ENCODE measurements around the gene KLK10. TPM values are rescaled to one million over a fixed set of nuclear protein-coding genes. Genes with fewer than 3 reads are reported as not detected.

Gene KLK10
- total RNA-seq, 1 experiment from 2014 or later, result 3.2 TPM

DNA sequence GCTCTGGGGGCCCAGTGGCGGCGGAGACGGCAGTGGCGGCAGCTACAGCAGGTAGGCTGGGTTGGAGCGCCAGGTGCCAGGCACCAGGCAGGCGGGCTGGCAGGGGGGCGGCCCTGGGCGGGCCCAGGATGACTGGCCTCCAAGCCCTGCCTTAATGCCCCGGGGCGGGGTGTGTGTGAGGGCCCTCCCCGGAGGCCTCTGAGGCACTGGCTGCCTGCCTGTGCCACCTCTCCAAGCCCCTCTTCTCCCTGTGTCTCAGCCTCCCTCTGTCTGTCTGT lies 7.0 kb upstream of the KLK10 start, which contains the start of gene KLK11:
KLK11 (minus strand) TSS at position 63 of the 278 bp plus-strand sequence. CDS start 985 bp downstream, outside the sequence.
- ChIA-PET CTCF (interaction anchor here (1.0 to 3.1 kb wide), 3 partner anchors 9 to 68 kb away, joined by 3 to 21 read pairs (median 18); partner anchors contain the start of gene KLK13), POLR2A (no interaction called here)
- no peak within 1 kb of the TSS for H3K4me3 Mint-ChIP-seq
- no peaks in the 10 kb centered on the region for H3K36me3 Mint-ChIP-seq
- no peak within 1 kb of the TSS for H3K27ac Mint-ChIP-seq
- H3K4me1 Mint-ChIP-seq, result peaks cover 40% of the 10 kb centered on the region
- H3K27me3 Mint-ChIP-seq (ENCODE audit: low read depth), result no peaks in the 10 kb centered on the region; the same call in 1 of the 2 replicates
- TF ChIP-seq FOXP1 (CRISPR knock-in tag; IDR thresholded peaks at IDR 0.05; ENCODE audit: borderline replicate concordance) (0 out of 2 replicates have a peak, but pooled peaks have one; percentile 2), CREB1 (CRISPR knock-in tag; IDR thresholded peaks at IDR 0.05) (no peak)
- DNase-seq (ENCODE audit: low spot score) (no peak), ATAC-seq (no peak)
- H3K9me3 Mint-ChIP-seq, result peaks cover 6% of the 10 kb centered on the region

DNA sequence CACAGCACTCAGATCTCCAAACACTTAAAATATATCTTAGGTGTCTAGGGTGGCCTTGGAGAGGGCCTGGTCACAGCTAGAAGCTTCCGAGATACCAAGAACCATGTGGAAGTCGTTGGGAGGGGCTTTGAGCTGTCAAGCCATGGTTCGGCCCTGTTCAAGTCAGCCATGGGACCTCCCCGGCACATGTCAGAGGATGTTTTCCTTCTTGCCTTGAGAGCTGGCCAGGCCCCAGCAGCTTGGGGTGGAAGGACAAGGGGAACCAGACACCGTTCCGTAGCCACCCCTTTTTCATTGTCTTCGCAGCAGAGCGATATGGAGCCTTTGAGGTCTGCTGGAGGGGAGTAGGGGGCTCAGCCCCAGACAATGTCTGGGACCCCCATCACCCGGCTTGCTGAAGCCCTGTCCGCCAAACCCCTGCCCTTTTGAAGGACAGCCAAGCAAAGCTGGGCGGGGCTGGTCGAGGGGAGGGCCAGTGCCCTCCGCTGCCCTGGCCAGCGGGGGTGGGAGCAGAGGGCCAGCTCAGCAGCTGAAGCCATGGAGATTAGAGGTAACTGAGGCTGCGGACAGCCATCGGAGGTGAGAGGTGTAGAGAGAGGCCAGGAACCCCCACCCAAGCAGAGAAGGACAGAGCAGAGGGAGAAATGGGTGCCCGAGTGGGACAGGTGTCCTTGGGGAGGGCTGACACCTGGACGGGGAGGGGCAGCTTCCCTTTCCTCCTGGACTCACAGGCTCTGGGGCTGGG lies 6.5 kb upstream of the KLK10 start:
- CTCF ChIA-PET, result interaction anchor here (0.5 to 3.1 kb wide), 7 partner anchors 9 to 194 kb away, joined by 3 to 21 read pairs (median 3); partner anchors contain the start of gene KLK13
- peaks cover under 1% of the 10 kb centered on the region; the same call in 1 of the 2 replicates for H3K27me3 Mint-ChIP-seq (ENCODE audit: low read depth)

DNA sequence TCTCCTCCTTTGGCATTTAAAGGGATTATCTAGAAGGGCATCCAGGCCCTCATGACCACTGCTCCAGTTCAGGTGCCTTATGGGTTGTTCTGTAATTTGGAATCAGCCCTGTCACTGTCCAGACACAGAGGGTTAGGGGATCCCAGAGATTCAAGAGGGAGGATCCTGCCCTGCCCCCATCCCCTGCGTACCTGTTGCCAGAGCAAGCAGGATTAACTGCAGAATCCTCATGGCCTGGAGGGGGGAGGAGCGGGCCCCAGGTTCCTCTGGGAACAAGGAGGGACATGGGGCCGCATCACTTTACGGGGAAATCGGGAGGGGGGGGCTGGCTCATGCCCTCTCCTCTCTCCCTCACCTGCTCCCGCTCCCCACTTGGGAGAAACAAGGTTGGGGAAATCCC lies 5.9 kb upstream of the KLK10 start:
- H3K36me3 Mint-ChIP-seq, result no peaks in the 10 kb centered on the region
- no peak for ATAC-seq
- DNase-seq (ENCODE audit: low spot score), result no peak
- ChIA-PET POLR2A (no interaction called here), CTCF (interaction anchor here (0.8 to 3.1 kb wide), 6 partner anchors 8 to 104 kb away, joined by 3 to 21 read pairs (median 3); partner anchors contain the start of gene KLK13)
- H3K9me3 Mint-ChIP-seq, result peaks cover 6% of the 10 kb centered on the region
- peaks cover 6% of the 10 kb centered on the region for H3K27me3 Mint-ChIP-seq (ENCODE audit: low read depth)
- TF ChIP-seq TP53 (CRISPR knock-in tag; IDR thresholded peaks at IDR 0.05) (no peak), ELF4 (CRISPR knock-in tag; IDR thresholded peaks at IDR 0.05; ENCODE audit: low read depth) (no peak), FOXP1 (CRISPR knock-in tag; IDR thresholded peaks at IDR 0.05; ENCODE audit: borderline replicate concordance) (no peak), NR1H2 (CRISPR knock-in tag; IDR thresholded peaks at IDR 0.05) (no peak), SOX15 (CRISPR knock-in tag; IDR thresholded peaks at IDR 0.05) (no peak), GABPB1 (CRISPR knock-in tag; IDR thresholded peaks at IDR 0.05) (no peak)
- TF ChIP-seq, protein P1, sequence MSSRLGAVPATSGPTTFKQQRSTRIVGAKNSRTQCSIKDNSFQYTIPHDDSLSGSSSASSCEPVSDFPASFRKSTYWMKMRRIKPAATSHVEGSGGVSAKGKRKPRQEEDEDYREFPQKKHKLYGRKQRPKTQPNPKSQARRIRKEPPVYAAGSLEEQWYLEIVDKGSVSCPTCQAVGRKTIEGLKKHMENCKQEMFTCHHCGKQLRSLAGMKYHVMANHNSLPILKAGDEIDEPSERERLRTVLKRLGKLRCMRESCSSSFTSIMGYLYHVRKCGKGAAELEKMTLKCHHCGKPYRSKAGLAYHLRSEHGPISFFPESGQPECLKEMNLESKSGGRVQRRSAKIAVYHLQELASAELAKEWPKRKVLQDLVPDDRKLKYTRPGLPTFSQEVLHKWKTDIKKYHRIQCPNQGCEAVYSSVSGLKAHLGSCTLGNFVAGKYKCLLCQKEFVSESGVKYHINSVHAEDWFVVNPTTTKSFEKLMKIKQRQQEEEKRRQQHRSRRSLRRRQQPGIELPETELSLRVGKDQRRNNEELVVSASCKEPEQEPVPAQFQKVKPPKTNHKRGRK (CRISPR knock-in tag; IDR thresholded peaks at IDR 0.05; ENCODE audit: borderline replicate concordance), result no peak
- TF ChIP-seq, protein P2, sequence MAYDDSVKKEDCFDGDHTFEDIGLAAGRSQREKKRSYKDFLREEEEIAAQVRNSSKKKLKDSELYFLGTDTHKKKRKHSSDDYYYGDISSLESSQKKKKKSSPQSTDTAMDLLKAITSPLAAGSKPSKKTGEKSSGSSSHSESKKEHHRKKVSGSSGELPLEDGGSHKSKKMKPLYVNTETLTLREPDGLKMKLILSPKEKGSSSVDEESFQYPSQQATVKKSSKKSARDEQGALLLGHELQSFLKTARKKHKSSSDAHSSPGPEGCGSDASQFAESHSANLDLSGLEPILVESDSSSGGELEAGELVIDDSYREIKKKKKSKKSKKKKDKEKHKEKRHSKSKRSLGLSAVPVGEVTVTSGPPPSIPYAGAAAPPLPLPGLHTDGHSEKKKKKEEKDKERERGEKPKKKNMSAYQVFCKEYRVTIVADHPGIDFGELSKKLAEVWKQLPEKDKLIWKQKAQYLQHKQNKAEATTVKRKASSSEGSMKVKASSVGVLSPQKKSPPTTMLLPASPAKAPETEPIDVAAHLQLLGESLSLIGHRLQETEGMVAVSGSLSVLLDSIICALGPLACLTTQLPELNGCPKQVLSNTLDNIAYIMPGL (CRISPR knock-in tag; IDR thresholded peaks at IDR 0.05), result no peak
- TF ChIP-seq, protein P3, sequence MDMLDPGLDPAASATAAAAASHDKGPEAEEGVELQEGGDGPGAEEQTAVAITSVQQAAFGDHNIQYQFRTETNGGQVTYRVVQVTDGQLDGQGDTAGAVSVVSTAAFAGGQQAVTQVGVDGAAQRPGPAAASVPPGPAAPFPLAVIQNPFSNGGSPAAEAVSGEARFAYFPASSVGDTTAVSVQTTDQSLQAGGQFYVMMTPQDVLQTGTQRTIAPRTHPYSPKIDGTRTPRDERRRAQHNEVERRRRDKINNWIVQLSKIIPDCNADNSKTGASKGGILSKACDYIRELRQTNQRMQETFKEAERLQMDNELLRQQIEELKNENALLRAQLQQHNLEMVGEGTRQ (CRISPR knock-in tag; IDR thresholded peaks at IDR 0.05), result no peak
- TF ChIP-seq, protein P4, sequence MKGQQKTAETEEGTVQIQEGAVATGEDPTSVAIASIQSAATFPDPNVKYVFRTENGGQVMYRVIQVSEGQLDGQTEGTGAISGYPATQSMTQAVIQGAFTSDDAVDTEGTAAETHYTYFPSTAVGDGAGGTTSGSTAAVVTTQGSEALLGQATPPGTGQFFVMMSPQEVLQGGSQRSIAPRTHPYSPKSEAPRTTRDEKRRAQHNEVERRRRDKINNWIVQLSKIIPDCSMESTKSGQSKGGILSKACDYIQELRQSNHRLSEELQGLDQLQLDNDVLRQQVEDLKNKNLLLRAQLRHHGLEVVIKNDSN (CRISPR knock-in tag; IDR thresholded peaks at IDR 0.05), result no peak
- TF ChIP-seq, protein P5, sequence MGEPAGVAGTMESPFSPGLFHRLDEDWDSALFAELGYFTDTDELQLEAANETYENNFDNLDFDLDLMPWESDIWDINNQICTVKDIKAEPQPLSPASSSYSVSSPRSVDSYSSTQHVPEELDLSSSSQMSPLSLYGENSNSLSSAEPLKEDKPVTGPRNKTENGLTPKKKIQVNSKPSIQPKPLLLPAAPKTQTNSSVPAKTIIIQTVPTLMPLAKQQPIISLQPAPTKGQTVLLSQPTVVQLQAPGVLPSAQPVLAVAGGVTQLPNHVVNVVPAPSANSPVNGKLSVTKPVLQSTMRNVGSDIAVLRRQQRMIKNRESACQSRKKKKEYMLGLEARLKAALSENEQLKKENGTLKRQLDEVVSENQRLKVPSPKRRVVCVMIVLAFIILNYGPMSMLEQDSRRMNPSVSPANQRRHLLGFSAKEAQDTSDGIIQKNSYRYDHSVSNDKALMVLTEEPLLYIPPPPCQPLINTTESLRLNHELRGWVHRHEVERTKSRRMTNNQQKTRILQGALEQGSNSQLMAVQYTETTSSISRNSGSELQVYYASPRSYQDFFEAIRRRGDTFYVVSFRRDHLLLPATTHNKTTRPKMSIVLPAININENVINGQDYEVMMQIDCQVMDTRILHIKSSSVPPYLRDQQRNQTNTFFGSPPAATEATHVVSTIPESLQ (CRISPR knock-in tag; IDR thresholded peaks at IDR 0.05), result no peak
- peaks cover 41% of the 10 kb centered on the region for H3K4me1 Mint-ChIP-seq
- no peak overlapping the region for H3K27ac Mint-ChIP-seq
- no peak overlapping the region for H3K4me3 Mint-ChIP-seq

More for the DNA sequence above, 6.5 kb upstream of the KLK10 start:
- POLR2A ChIA-PET, result no interaction called here
- Mint-ChIP-seq H3K4me3 (no peak overlapping the region), H3K9me3 (peaks cover 6% of the 10 kb centered on the region), H3K36me3 (no peaks in the 10 kb centered on the region), H3K4me1 (peaks cover 45% of the 10 kb centered on the region), H3K27ac (no peak overlapping the region)
- TF ChIP-seq FOXP1 (CRISPR knock-in tag; IDR thresholded peaks at IDR 0.05; ENCODE audit: borderline replicate concordance) (0 out of 2 replicates have a peak, but pooled peaks have one; percentile 21), RELA (CRISPR knock-in tag; IDR thresholded peaks at IDR 0.05; ENCODE audit: borderline replicate concordance) (no peak)
- ATAC-seq, result no peak
- DNase-seq (ENCODE audit: low spot score), result no peak

Measured in WTC11 (cell line).